CD4-positive, alpha-beta memory T cell (primary cell): ENCODE data around the gene CLDN20. TPM values are rescaled to one million over a fixed set of nuclear protein-coding genes. Genes with fewer than 3 reads are reported as not detected.
"Not testable (repeated sequence)": the region's sequence is repeated elsewhere in the genome, so short reads cannot be mapped to it uniquely, and the experiment has no call there.

Source experiments
- CTCF ChIA-PET: fragments of 350-600 bp; sonication (Branson Sonifier 250); formaldehyde crosslinking; loops from one replicate; lab custom pipeline; 2021; ENCODE audit warnings: inconsistent platforms; ENCODE audit not compliant: partially characterized antibody; lab: Charles Lee
- POLR2A ChIA-PET: fragments of 350-600 bp; sonication (Branson Sonifier 250); formaldehyde crosslinking; loops from one replicate; lab custom pipeline; 2021; ENCODE audit not compliant: partially characterized antibody; lab: Charles Lee
- DNase-seq, 5 donors: peaks; one replicate each; pipeline versions ENCODE4 v3.0.0 to v3.0.0-alpha.2; 2020 to 2022; ENCODE audit warnings: mixed read lengths in 1 of 5
- H3K27ac ChIP-seq: one replicate; pipeline ENCODE4 v1.7.0; 2013; ENCODE audit warnings: low read depth, low read length
- H3K27me3 ChIP-seq: 2 replicates; pipeline ENCODE4 v1.7.0; 2013; ENCODE audit warnings: mild to moderate bottlenecking, low read length, moderate library complexity; ENCODE audit not compliant: insufficient read depth
- H3K36me3 ChIP-seq: 2 replicates; pipeline ENCODE4 v1.7.0; 2013; ENCODE audit warnings: mild to moderate bottlenecking, low read length, moderate library complexity; ENCODE audit not compliant: insufficient read depth
- H3K4me1 ChIP-seq: 2 replicates; pipeline ENCODE4 v1.7.0; 2013; ENCODE audit warnings: mild to moderate bottlenecking, low read length, moderate library complexity; ENCODE audit not compliant: insufficient read depth
- H3K4me3 ChIP-seq, 2 donors: one replicate each; pipeline ENCODE4 v1.7.0; 2013; ENCODE audit warnings: low read length in 2 of 2, mild to moderate bottlenecking in 1 of 2
- H3K9me3 ChIP-seq, 2 donors: one replicate each; pipeline ENCODE4 v1.7.0; 2013; ENCODE audit warnings: low read length in 2 of 2, control low read depth in 1 of 2; ENCODE audit not compliant: control insufficient read depth in 1 of 2
- H3K27ac Mint-ChIP-seq, 7 donors: one replicate each; pipeline ENCODE4 v1.8.0; 2020 to 2021; ENCODE audit warnings: mixed read lengths in 7 of 7, mild to moderate bottlenecking in 6 of 7, inconsistent platforms in 3 of 7, moderate library complexity in 3 of 7
- H3K27me3 Mint-ChIP-seq, 2 donors: one replicate each; pipeline ENCODE4 v1.8.0; 2020 to 2021; ENCODE audit warnings: mixed read lengths in 2 of 2
- H3K36me3 Mint-ChIP-seq, 2 donors: one replicate each; pipeline ENCODE4 v1.8.0; 2020 to 2021; ENCODE audit warnings: mixed read lengths in 2 of 2, inconsistent platforms in 1 of 2, mild to moderate bottlenecking in 1 of 2
- H3K4me1 Mint-ChIP-seq, 4 donors: one replicate each; pipeline ENCODE4 v1.8.0; 2020 to 2021; ENCODE audit warnings: mixed read lengths in 4 of 4, mild to moderate bottlenecking in 1 of 4
- H3K4me3 Mint-ChIP-seq, 8 donors: one replicate each; pipeline ENCODE4 v1.8.0; 2020 to 2021; ENCODE audit warnings: mixed read lengths in 8 of 8, mild to moderate bottlenecking in 7 of 8, moderate library complexity in 6 of 8, inconsistent platforms in 3 of 8
- H3K9me3 Mint-ChIP-seq, 8 donors: one replicate each; pipeline ENCODE4 v1.8.0; 2020 to 2021; ENCODE audit warnings: mixed read lengths in 8 of 8, mild to moderate bottlenecking in 5 of 8, inconsistent platforms in 3 of 8, moderate library complexity in 1 of 8
- intact Hi-C: fragments of 100-400 bp; cut with micrococcal nuclease; formaldehyde crosslinking; loops from one replicate; pipeline ENCODE4 v1.15.1; 2023
- polyA plus RNA-seq, 2 donors: library from polyadenylated mRNA; unstranded; fragments of 300-500 nt; fragmentation: Illumina TruSeq; gene quantifications; one replicate each; pipeline ENCODE4 v1.2.3, GENCODE V29; 2021
- total RNA-seq, 2 experiments: library from RNA; stranded (reverse); gene quantifications; one replicate each; pipeline ENCODE4 v1.2.3, GENCODE V29; 2021

CLDN20 gene
- total RNA-seq (not detected), polyA plus RNA-seq (not detected)

GRCh38 chr6:155263373-155264063 is at the start of gene CLDN20:
Gene CLDN20, plus strand, starts transcription at chr6:155264013. Its CDS starts 11,707 bp downstream, at chr6:155275720.
- H3K36me3 ChIP-seq = peaks cover 32% of the 10 kb centered on the region
- H3K4me3 Mint-ChIP-seq = no peak within 1 kb of the TSS
- ChIA-PET CTCF (no interaction called here), POLR2A (no interaction called here)
- no peaks in the 10 kb centered on the region for H3K9me3 Mint-ChIP-seq
- H3K27me3 ChIP-seq = no peaks in the 10 kb centered on the region
- peak within 1 kb of the TSS in 3 of 7 donors; percentile 2 to 80 (median 70) for H3K27ac Mint-ChIP-seq
- H3K4me1 ChIP-seq = peaks cover 4% of the 10 kb centered on the region
- H3K36me3 Mint-ChIP-seq = peaks cover 44 to 51% of the 10 kb centered on the region in 2 donors
- DNase-seq = no peak
- no peaks in the 10 kb centered on the region for H3K27me3 Mint-ChIP-seq
- intact Hi-C loops = no loop called here
- peaks cover 6 to 11% (median 10%) of the 10 kb centered on the region in 4 donors for H3K4me1 Mint-ChIP-seq
- no peak within 1 kb of the TSS for H3K4me3 ChIP-seq
- H3K9me3 ChIP-seq = no peaks in the 10 kb centered on the region
- no peak within 1 kb of the TSS for H3K27ac ChIP-seq

- Histone ChIP-seq H3K4me1 (no peaks in the 10 kb centered on the region), H3K4me3 (no peak overlapping the region), H3K36me3 (no peaks in the 10 kb centered on the region), H3K9me3 (no peaks in the 10 kb centered on the region), H3K27me3 (no peaks in the 10 kb centered on the region), H3K27ac (no peak overlapping the region)
- Mint-ChIP-seq H3K4me1 (peaks cover 0 to 1% (median 0%) of the 10 kb centered on the region in 4 donors), H3K4me3 (no peak overlapping the region), H3K27me3 (peaks cover 2 to 5% of the 10 kb centered on the region in 2 donors), H3K9me3 (peaks cover 0 to 4% (median 0%) of the 10 kb centered on the region in 8 donors), H3K27ac (no peak overlapping the region), H3K36me3 (no peaks in the 10 kb centered on the region)
- DNase-seq = no peak
- ChIA-PET POLR2A (no interaction called here), CTCF (no interaction called here)
- intact Hi-C loops = no loop called here
Observed at GRCh38 chr6:155215906-155216305, 47.9 kb upstream of the CLDN20 start.

GRCh38 chr6:155216312-155217046 is 47.3 kb upstream of the CLDN20 start:
- no peak overlapping the region for H3K4me3 Mint-ChIP-seq
- no peak overlapping the region for H3K4me3 ChIP-seq
- intact Hi-C loops = no loop called here
- DNase-seq = no peak
- H3K4me1 Mint-ChIP-seq = peaks cover 0 to 1% (median 0%) of the 10 kb centered on the region in 4 donors
- H3K27me3 ChIP-seq = no peaks in the 10 kb centered on the region
- peaks cover 0 to 4% (median 0%) of the 10 kb centered on the region in 8 donors for H3K9me3 Mint-ChIP-seq
- H3K9me3 ChIP-seq = no peaks in the 10 kb centered on the region
- H3K36me3 Mint-ChIP-seq = no peaks in the 10 kb centered on the region
- H3K36me3 ChIP-seq = no peaks in the 10 kb centered on the region
- H3K4me1 ChIP-seq = no peaks in the 10 kb centered on the region
- H3K27ac Mint-ChIP-seq = peak overlapping the region in 1 of 7 donors; percentile 3
- CTCF ChIA-PET = no interaction called here
- H3K27ac ChIP-seq = no peak overlapping the region
- peaks cover 2 to 5% of the 10 kb centered on the region in 2 donors for H3K27me3 Mint-ChIP-seq
- POLR2A ChIA-PET = no interaction called here

GRCh38 chr6:155218711-155219110 is 45.1 kb upstream of the CLDN20 start:
- H3K27me3 ChIP-seq, H3K4me1 ChIP-seq, H3K4me3 ChIP-seq, H3K9me3 Mint-ChIP-seq, H3K36me3 Mint-ChIP-seq, H3K36me3 ChIP-seq, H3K27me3 Mint-ChIP-seq, H3K27ac ChIP-seq, H3K9me3 ChIP-seq, H3K4me1 Mint-ChIP-seq, POLR2A ChIA-PET, CTCF ChIA-PET, DNase-seq, intact Hi-C loops, H3K4me3 Mint-ChIP-seq: not testable (repeated sequence)
- peak overlapping the region in 1 of 7 donors; percentile 24 for H3K27ac Mint-ChIP-seq

- H3K27ac Mint-ChIP-seq = peak overlapping the region in 1 of 7 donors; percentile 24
- H3K36me3 Mint-ChIP-seq = no peaks in the 10 kb centered on the region
- intact Hi-C loops = no loop called here
- no peaks in the 10 kb centered on the region for H3K9me3 Mint-ChIP-seq
- Histone ChIP-seq H3K4me3 (no peak overlapping the region), H3K9me3 (no peaks in the 10 kb centered on the region), H3K27ac (no peak overlapping the region), H3K4me1 (peaks cover 8% of the 10 kb centered on the region), H3K27me3 (no peaks in the 10 kb centered on the region), H3K36me3 (no peaks in the 10 kb centered on the region)
- ChIA-PET POLR2A (no interaction called here), CTCF (no interaction called here)
- H3K4me3 Mint-ChIP-seq = no peak overlapping the region
- peaks cover 5 to 8% (median 7%) of the 10 kb centered on the region in 4 donors for H3K4me1 Mint-ChIP-seq
- DNase-seq = no peak
- peaks cover 2 to 10% of the 10 kb centered on the region in 2 donors for H3K27me3 Mint-ChIP-seq
Observed at GRCh38 chr6:155219299-155219698, 44.5 kb upstream of the CLDN20 start.

- H3K9me3 Mint-ChIP-seq = no peaks in the 10 kb centered on the region
- peaks cover 2 to 10% of the 10 kb centered on the region in 2 donors for H3K27me3 Mint-ChIP-seq
- H3K4me3 Mint-ChIP-seq = no peak overlapping the region
- peaks cover 8 to 11% (median 10%) of the 10 kb centered on the region in 4 donors for H3K4me1 Mint-ChIP-seq
- ChIA-PET CTCF (no interaction called here), POLR2A (no interaction called here)
- no peaks in the 10 kb centered on the region for H3K36me3 Mint-ChIP-seq
- H3K27me3 ChIP-seq = no peaks in the 10 kb centered on the region
- no peak for DNase-seq
- no peaks in the 10 kb centered on the region for H3K36me3 ChIP-seq
- no peaks in the 10 kb centered on the region for H3K9me3 ChIP-seq
- H3K27ac Mint-ChIP-seq = peak overlapping the region in 1 of 7 donors; percentile 8
- intact Hi-C loops = no loop called here
- H3K27ac ChIP-seq = no peak overlapping the region
- peaks cover 13% of the 10 kb centered on the region for H3K4me1 ChIP-seq
- no peak overlapping the region for H3K4me3 ChIP-seq
Observed at GRCh38 chr6:155219858-155220301, 43.9 kb upstream of the CLDN20 start.

- peaks cover 9 to 11% (median 10%) of the 10 kb centered on the region in 4 donors for H3K4me1 Mint-ChIP-seq
- intact Hi-C loops = no loop called here
- no peaks in the 10 kb centered on the region for H3K9me3 Mint-ChIP-seq
- no peak overlapping the region for H3K4me3 Mint-ChIP-seq
- no peak overlapping the region for H3K27ac Mint-ChIP-seq
- no peak overlapping the region for H3K27ac ChIP-seq
- H3K27me3 ChIP-seq = no peaks in the 10 kb centered on the region
- no peak overlapping the region for H3K4me3 ChIP-seq
- peaks cover 2 to 10% of the 10 kb centered on the region in 2 donors for H3K27me3 Mint-ChIP-seq
- H3K36me3 Mint-ChIP-seq = no peaks in the 10 kb centered on the region
- POLR2A ChIA-PET = no interaction called here
- no peak for DNase-seq
- peaks cover 13% of the 10 kb centered on the region for H3K4me1 ChIP-seq
- no peaks in the 10 kb centered on the region for H3K9me3 ChIP-seq
- no peaks in the 10 kb centered on the region for H3K36me3 ChIP-seq
- CTCF ChIA-PET = no interaction called here
Observed at GRCh38 chr6:155221086-155221485, 42.7 kb upstream of the CLDN20 start.
